IMR-90 (cell line): Measurements from ENCODE around the gene TMEM200A. TPM values are rescaled to one million over a fixed set of nuclear protein-coding genes. Genes with fewer than 3 reads are reported as not detected.

ENCODE experiments used
- ATAC-seq: fragments of 200-7000 bp; cut with Tn5 transposase; 2 replicates; pipeline ENCODE4 v1.9.1; 2020; ENCODE audit warnings: low read depth, mild to moderate bottlenecking, moderate library complexity
- BruUV-seq: library from RNA; stranded (reverse); fragments of 400-500 nt; replicated peaks from 2 replicates; lab custom pipeline; 2021; lab: Mats Ljungman, UMichigan
- CTCF ChIA-PET: fragments of 300-600 bp; formaldehyde crosslinking; extraction: SDS; loops from one replicate; lab custom pipeline; 2021; ENCODE audit warnings: antibody characterized with exemption; lab: Yijun Ruan, JAX
- POLR2A ChIA-PET: fragments of 300-600 bp; sonication (Branson Sonifier 250); formaldehyde crosslinking; loops from one replicate; lab custom pipeline; 2022; ENCODE audit warnings: antibody characterized with exemption; ENCODE audit not compliant: unreplicated experiment; lab: Charles Lee
- DNase-seq: peaks from one replicate; pipeline ENCODE4 v3.0.0; 2013
- H2AFZ ChIP-seq: replicated peaks from 2 replicates; pipeline ENCODE3; 2013; ENCODE audit warnings: low read length, mild to moderate bottlenecking; ENCODE audit not compliant: poor library complexity
- H2AK5ac ChIP-seq: 2 replicates; pipeline ENCODE4 v1.6.1; 2013; ENCODE audit warnings: low read depth, low read length, inconsistent platforms
- H2AK9ac ChIP-seq: replicated peaks from 2 replicates; pipeline ENCODE3; 2013; ENCODE audit warnings: mild to moderate bottlenecking, low read depth, low read length, moderate library complexity; ENCODE audit not compliant: poor library complexity
- H2BK120ac ChIP-seq: 2 replicates; pipeline ENCODE4 v1.6.1; 2013; ENCODE audit warnings: low read depth, low read length, inconsistent platforms
- H2BK15ac ChIP-seq: 3 replicates; pipeline ENCODE4 v1.6.1; 2013; ENCODE audit warnings: low read depth, low read length, inconsistent platforms
- H2BK20ac ChIP-seq: 2 replicates; pipeline ENCODE4 v1.6.1; 2013; ENCODE audit warnings: low read depth, mild to moderate bottlenecking, inconsistent platforms, low read length, moderate library complexity
- H2BK5ac ChIP-seq: 2 replicates; pipeline ENCODE4 v1.6.1; 2013; ENCODE audit warnings: mild to moderate bottlenecking, low read depth, low read length, inconsistent platforms; ENCODE audit not compliant: poor library complexity, severe bottlenecking
- H3K14ac ChIP-seq: replicated peaks from 2 replicates; pipeline ENCODE4 v1.6.1; 2013; ENCODE audit warnings: low read depth, low read length, inconsistent platforms
- H3K18ac ChIP-seq: 2 replicates; pipeline ENCODE4 v1.6.1; 2013; ENCODE audit warnings: low read depth, low read length, control low read depth
- H3K23ac ChIP-seq: 2 replicates; pipeline ENCODE4 v1.6.1; 2013; ENCODE audit warnings: low read depth, low read length, inconsistent platforms
- H3K27ac ChIP-seq: 2 replicates; pipeline ENCODE4 v1.5.1; 2013; ENCODE audit warnings: mild to moderate bottlenecking, control low read depth, low read length; ENCODE audit not compliant: insufficient read depth
- H3K27me3 ChIP-seq: 2 replicates; pipeline ENCODE4 v1.6.1; 2013; ENCODE audit warnings: low read length; ENCODE audit not compliant: control insufficient read depth, insufficient read depth
- H3K36me3 ChIP-seq: 2 replicates; pipeline ENCODE4 v1.6.1; 2013; ENCODE audit warnings: low read length, mixed read lengths; ENCODE audit not compliant: control insufficient read depth, insufficient read depth
- H3K4ac ChIP-seq: 2 replicates; pipeline ENCODE4 v1.6.1; 2013; ENCODE audit warnings: low read depth, low read length, inconsistent platforms
- H3K4me1 ChIP-seq: 2 replicates; pipeline ENCODE4 v1.6.1; 2013; ENCODE audit warnings: low read length, mixed read lengths; ENCODE audit not compliant: control insufficient read depth, insufficient read depth
- H3K4me2 ChIP-seq: 2 replicates; pipeline ENCODE4 v1.6.1; 2013; ENCODE audit warnings: low read depth, mild to moderate bottlenecking, control low read depth, low read length, moderate library complexity
- H3K4me3 ChIP-seq: 2 replicates; pipeline ENCODE4 v1.5.1; 2013; ENCODE audit warnings: low read depth, mild to moderate bottlenecking, control low read depth, low read length, moderate library complexity; ENCODE audit not compliant: insufficient read depth
- H3K56ac ChIP-seq: 2 replicates; pipeline ENCODE4 v1.6.1; 2013; ENCODE audit warnings: low read length, inconsistent platforms; ENCODE audit not compliant: insufficient read depth; ENCODE audit errors: extremely low read depth
- H3K79me1 ChIP-seq, 2 experiments: 2 replicates each; pipeline ENCODE4 v1.6.1; 2013; ENCODE audit warnings: low read length in 2 of 2, inconsistent platforms in 1 of 2, low read depth in 1 of 2
- H3K9ac ChIP-seq: 2 replicates; pipeline ENCODE4 v1.6.1; 2013; ENCODE audit warnings: low read depth, low read length, control low read depth
- H3K9me1 ChIP-seq: 2 replicates; pipeline ENCODE4 v1.6.1; 2013; ENCODE audit warnings: low read length, inconsistent platforms; ENCODE audit not compliant: insufficient read depth
- H3K9me3 ChIP-seq: 2 replicates; pipeline ENCODE4 v1.6.1; 2013; ENCODE audit warnings: low read length; ENCODE audit not compliant: control insufficient read depth, insufficient read depth
- H4K20me1 ChIP-seq: 2 replicates; pipeline ENCODE4 v1.6.1; 2013; ENCODE audit warnings: low read length, inconsistent platforms; ENCODE audit not compliant: insufficient read depth
- H4K5ac ChIP-seq: 2 replicates; pipeline ENCODE4 v1.6.1; 2013; ENCODE audit warnings: mild to moderate bottlenecking, low read depth, low read length, control low read depth
- H4K8ac ChIP-seq, 2 experiments: 2 replicates each; pipeline ENCODE4 v1.6.1; 2013; ENCODE audit warnings: low read depth in 2 of 2, low read length in 2 of 2, control low read depth in 1 of 2, inconsistent platforms in 1 of 2
- H4K91ac ChIP-seq: 2 replicates; pipeline ENCODE4 v1.6.1; 2013; ENCODE audit warnings: low read depth, low read length, inconsistent platforms; ENCODE audit not compliant: insufficient read depth
- CHD1 ChIP-seq: IDR thresholded peaks from 2 replicates; pipeline ENCODE4 v1.6.1; 2012; ENCODE audit warnings: low read depth, low read length, improper control_type of control experiment
- CTCF ChIP-seq: conservative IDR thresholded peaks from 2 replicates; pipeline ENCODE4 v1.5.1; 2012; ENCODE audit warnings: mild to moderate bottlenecking, low read depth, low read length, improper control_type of control experiment
- ELK1 ChIP-seq: fragments of 150-350 bp; IDR thresholded peaks from 2 replicates; pipeline ENCODE4 v1.6.1; 2016; ENCODE audit warnings: low read depth, mild to moderate bottlenecking, low read length, moderate library complexity, borderline replicate concordance
- MAFK ChIP-seq: IDR thresholded peaks from 2 replicates; pipeline ENCODE4 v1.6.1; 2012; ENCODE audit warnings: low read depth, low read length, improper control_type of control experiment
- POLR2A ChIP-seq: IDR thresholded peaks from 2 replicates; pipeline ENCODE4 v1.6.1; 2012; ENCODE audit warnings: mild to moderate bottlenecking, low read depth, low read length
- RCOR1 ChIP-seq: IDR thresholded peaks from 2 replicates; pipeline ENCODE4 v1.6.1; 2012; ENCODE audit warnings: mild to moderate bottlenecking, low read length, improper control_type of control experiment; ENCODE audit not compliant: insufficient replicate concordance
- WGBS, 2 experiments: methylation state at CpG; one replicate each; pipeline versions ENCODE4 v1.1.5 to v1.1.7; 2013; ENCODE audit warnings: missing lambda C conversion rate in 2 of 2; ENCODE audit not compliant: insufficient read length in 1 of 2; ENCODE audit errors: extremely low coverage in 2 of 2; 5-methylcytosine and 5-hydroxymethylcytosine counted together
- dilution Hi-C: fragments of 300-500 bp; cut with HindIII; formaldehyde crosslinking; loops from one replicate; pipeline ENCODE4 v1.14.3; 2018; ENCODE audit warnings: low sequenced_read_pairs; ENCODE audit not compliant: unreplicated experiment
- in situ Hi-C: fragments of 300-500 bp; cut with MboI; formaldehyde crosslinking; loops from 3 replicates; pipeline ENCODE4 v1.14.3; 2019; ENCODE audit warnings: low sequenced_read_pairs, inconsistent platforms, mixed read lengths
- intact Hi-C: fragments of 100-400 bp; cut with micrococcal nuclease; formaldehyde crosslinking; loops from 2 replicates; pipeline ENCODE4 v1.10.0; 2022
- polyA plus RNA-seq, 3 experiments: library from polyadenylated mRNA; depleted of rRNA; stranded (reverse); fragments of >200 nt; gene quantifications; 2 replicates each; pipeline ENCODE4 v1.2.3, GENCODE V29; 2012; ENCODE audit warnings: low replicate concordance in 1 of 3
- total RNA-seq: library from RNA; depleted of rRNA; stranded (reverse); fragments of >200 nt; gene quantifications from 2 replicates; pipeline ENCODE4 v1.2.3, GENCODE V29; 2012

The TMEM200A gene
- total and polyA plus RNA-seq, 2 of the 4 experiments (the other 2 are of a cell fraction): 22.8 to 37.1 TPM

- TF ChIP-seq CHD1 (no peak), POLR2A (no peak), ELK1 (no peak), MAFK (no peak), RCOR1 (no peak), CTCF (no peak)
- Histone ChIP-seq H4K5ac (no peak overlapping the region), H3K4me1 (no peaks in the 10 kb centered on the region), H3K56ac (no peak overlapping the region), H4K8ac (no peak overlapping the region), H3K4me3 (no peak overlapping the region), H3K9me1 (no peaks in the 10 kb centered on the region), H2BK120ac (no peak overlapping the region), H3K4ac (no peak overlapping the region), H3K27ac (no peak overlapping the region), H3K36me3 (no peaks in the 10 kb centered on the region), H3K9ac (no peak overlapping the region), H2AFZ (no peak overlapping the region), H3K79me1 (no peaks in the 10 kb centered on the region), H2BK5ac (no peak overlapping the region), H3K27me3 (no peaks in the 10 kb centered on the region), H3K23ac (no peak overlapping the region), H4K91ac (no peak overlapping the region), H3K4me2 (no peak overlapping the region), H2AK9ac (no peak overlapping the region), H2AK5ac (no peak overlapping the region), H3K18ac (no peak overlapping the region), H2BK20ac (no peak overlapping the region), H3K14ac (no peak overlapping the region), H3K9me3 (no peaks in the 10 kb centered on the region), H4K20me1 (no peaks in the 10 kb centered on the region), H2BK15ac (no peak overlapping the region)
- BruUV-seq: no TSS peak
- ChIA-PET POLR2A (no interaction called here), CTCF (no interaction called here)
- in situ Hi-C loops: no loop called here
- ATAC-seq (no peak), DNase-seq (no peak)
- intact Hi-C loops: no loop called here
- no CpG with 5 or more reads among the region's 1 CpG for WGBS, 2 experiments
- dilution Hi-C loops: no loop called here
Measured at GRCh38 chr6:130452336-130452735, 86.5 kb downstream of the TMEM200A start.
